Sigmoid colon (tissue), 4 donors: ENCODE data around the gene GRID1.

Source experiments
- CTCF ChIP-seq, 4 experiments: fragments of 450-650 bp in 3 of 4; fragments of 200-600 bp in 1 of 4; IDR thresholded peaks; one replicate each; pipeline ENCODE4 v1.5.1; 2016 to 2019; ENCODE audit warnings: antibody characterized with exemption in 4 of 4, mild to moderate bottlenecking in 3 of 4, moderate library complexity in 2 of 4
- EP300 ChIP-seq, 4 donors: sonication (generic); formaldehyde crosslinking; IDR thresholded peaks; one replicate each; pipeline ENCODE4 v1.6.1; 2017; ENCODE audit warnings: antibody characterized with exemption in 4 of 4
- POLR2A ChIP-seq, 2 donors: fragments of 450-650 bp; IDR thresholded peaks; one replicate each; pipeline ENCODE4 v1.6.1; 2016; ENCODE audit warnings: antibody characterized with exemption in 2 of 2, mild to moderate bottlenecking in 2 of 2, moderate library complexity in 2 of 2

- TF ChIP-seq CTCF (IDR thresholded peaks at IDR 0.05) (no peak), POLR2A (IDR thresholded peaks at IDR 0.05) (no peak), EP300 (IDR thresholded peaks at IDR 0.05) (no peak)
Measured at GRCh38 chr10:85926136-85926535, 440.5 kb downstream of the GRID1 start.
